GM21529 (cell line): ENCODE results near the gene CCL3.

Experiments
- ATAC-seq: cut with Tn5 transposase; IDR thresholded peaks from one replicate; pipeline ENCODE4 v1.9.1; 2021; ENCODE audit not compliant: unreplicated experiment

The CCL3 gene

GRCh38 chr17:36055921-36056520 is 33.9 kb downstream of the CCL3 start:
- ATAC-seq: no peak

- no peak for ATAC-seq
Observed at GRCh38 chr17:36055171-36055570, 34.8 kb downstream of the CCL3 start.

- no peak for ATAC-seq
Observed at GRCh38 chr17:36049643-36050042, 40.3 kb downstream of the CCL3 start.

- no peak for ATAC-seq
Observed at GRCh38 chr17:36048066-36048465, 41.9 kb downstream of the CCL3 start.
